Natural killer cell (primary cell): Measurements from ENCODE around the gene CLIP2. TPM values are rescaled to one million over a fixed set of nuclear protein-coding genes. Genes with fewer than 3 reads are reported as not detected.
A peak's percentile ranks its signal among the peaks of the same experiment; 100 is the strongest.
"Not testable (repeated sequence)": the region's sequence is repeated elsewhere in the genome, so short reads cannot be mapped to it uniquely, and the experiment has no call there.

Source experiments
- ATAC-seq, 3 donors: fragments of 150-1000 bp in 2 of 3; fragments of 200-7000 bp in 1 of 3; cut with Tn5 transposase; 1 replicate in 1 of 3; 2 replicates in 2 of 3; pipeline ENCODE4 v1.10.0; 2021; ENCODE audit warnings: mild to moderate bottlenecking in 2 of 3, moderate library complexity in 2 of 3
- DNase-seq, 2 donors: peaks; one replicate each; pipeline versions ENCODE4 v3.0.0 to v3.0.0-alpha.2; 2013 to 2021; ENCODE audit warnings: mixed read lengths in 1 of 2
- H3K27ac ChIP-seq: one replicate; pipeline ENCODE4 v1.5.1; 2013; ENCODE audit warnings: mild to moderate bottlenecking, low read length
- H3K27me3 ChIP-seq: one replicate; pipeline ENCODE4 v1.6.1; 2013; ENCODE audit warnings: low read length; ENCODE audit not compliant: control insufficient read depth, insufficient read depth
- H3K36me3 ChIP-seq: one replicate; pipeline ENCODE4 v1.6.1; 2013; ENCODE audit warnings: low read length; ENCODE audit not compliant: control insufficient read depth, insufficient read depth
- H3K4me1 ChIP-seq: one replicate; pipeline ENCODE4 v1.6.1; 2013; ENCODE audit warnings: low read length; ENCODE audit not compliant: control insufficient read depth, insufficient read depth
- H3K4me3 ChIP-seq: one replicate; pipeline ENCODE4 v1.5.1; 2013; ENCODE audit warnings: low read length
- H3K9me3 ChIP-seq: one replicate; pipeline ENCODE4 v1.6.1; 2013; ENCODE audit warnings: low read length; ENCODE audit not compliant: control insufficient read depth, insufficient read depth
- H3K27ac Mint-ChIP-seq, 2 donors: one replicate each; pipeline ENCODE4 v1.8.0; 2022; ENCODE audit warnings: mild to moderate bottlenecking in 2 of 2, mixed read lengths in 2 of 2, moderate library complexity in 1 of 2
- H3K27me3 Mint-ChIP-seq, 2 donors: one replicate each; pipeline ENCODE4 v1.8.0; 2022; ENCODE audit warnings: low read depth in 2 of 2, mixed read lengths in 2 of 2
- H3K36me3 Mint-ChIP-seq: one replicate; pipeline ENCODE4 v1.8.0; 2022; ENCODE audit warnings: mixed read lengths
- H3K4me1 Mint-ChIP-seq, 2 donors: one replicate each; pipeline ENCODE4 v1.8.0; 2022; ENCODE audit warnings: mixed read lengths in 2 of 2
- H3K4me3 Mint-ChIP-seq: one replicate; pipeline ENCODE4 v1.8.0; 2022; ENCODE audit warnings: mild to moderate bottlenecking, moderate library complexity, mixed read lengths
- H3K9me3 Mint-ChIP-seq, 2 donors: one replicate each; pipeline ENCODE4 v1.8.0; 2022; ENCODE audit warnings: mixed read lengths in 2 of 2
- WGBS: methylation state at CpG from one replicate; pipeline ENCODE4 v1.1.7; 2013; ENCODE audit warnings: missing lambda C conversion rate; ENCODE audit not compliant: insufficient coverage; 5-methylcytosine and 5-hydroxymethylcytosine counted together
- intact Hi-C: fragments of 100-400 bp; cut with micrococcal nuclease; formaldehyde crosslinking; loops from one replicate; pipeline ENCODE4 v1.14.2; 2022
- total RNA-seq, 4 donors: library from RNA; stranded (reverse); fragments of 120-200 nt in 1 of 4; gene quantifications; one replicate each; pipeline versions ENCODE4 v1.2.3 to v1.2.4, GENCODE V29; 2013 to 2022
- TF ChIP-seq, protein P1 (sequence below): fragments of 200-600 bp; IDR thresholded peaks from one replicate; pipeline ENCODE4 v1.8.0; 2022; ENCODE audit warnings: antibody characterized with exemption

CLIP2 gene
- total RNA-seq, 3 donors from 2014 or later (not counting 1 experiment from before 2014, with no cell fraction given), result 8.5 to 14.7 (median 10.5) TPM

GRCh38 chr7:74418538-74418937, 129.3 kb downstream of the CLIP2 start:
- TF ChIP-seq, protein P1, sequence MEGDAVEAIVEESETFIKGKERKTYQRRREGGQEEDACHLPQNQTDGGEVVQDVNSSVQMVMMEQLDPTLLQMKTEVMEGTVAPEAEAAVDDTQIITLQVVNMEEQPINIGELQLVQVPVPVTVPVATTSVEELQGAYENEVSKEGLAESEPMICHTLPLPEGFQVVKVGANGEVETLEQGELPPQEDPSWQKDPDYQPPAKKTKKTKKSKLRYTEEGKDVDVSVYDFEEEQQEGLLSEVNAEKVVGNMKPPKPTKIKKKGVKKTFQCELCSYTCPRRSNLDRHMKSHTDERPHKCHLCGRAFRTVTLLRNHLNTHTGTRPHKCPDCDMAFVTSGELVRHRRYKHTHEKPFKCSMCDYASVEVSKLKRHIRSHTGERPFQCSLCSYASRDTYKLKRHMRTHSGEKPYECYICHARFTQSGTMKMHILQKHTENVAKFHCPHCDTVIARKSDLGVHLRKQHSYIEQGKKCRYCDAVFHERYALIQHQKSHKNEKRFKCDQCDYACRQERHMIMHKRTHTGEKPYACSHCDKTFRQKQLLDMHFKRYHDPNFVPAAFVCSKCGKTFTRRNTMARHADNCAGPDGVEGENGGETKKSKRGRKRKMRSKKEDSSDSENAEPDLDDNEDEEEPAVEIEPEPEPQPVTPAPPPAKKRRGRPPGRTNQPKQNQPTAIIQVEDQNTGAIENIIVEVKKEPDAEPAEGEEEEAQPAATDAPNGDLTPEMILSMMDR, result no peak
- Mint-ChIP-seq H3K27me3 (peaks cover 3 to 7% of the 10 kb centered on the region in 2 donors), H3K36me3 (no peaks in the 10 kb centered on the region), H3K4me3 (no peak overlapping the region), H3K4me1 (peaks cover 0 to 10% of the 10 kb centered on the region in 2 donors), H3K9me3 (no peaks in the 10 kb centered on the region), H3K27ac (no peak overlapping the region)
- WGBS, result 89% methylated on average over 10 of the region's 10 CpGs
- ATAC-seq (peak in 1 of 3 donors; percentile 9), DNase-seq (no peak)
- intact Hi-C loops, result loop anchor here (10.0 kb wide), 1 partner anchor 656 kb away; the partner anchor contains the start of gene RCC1L
- Histone ChIP-seq H3K27ac (no peak overlapping the region), H3K9me3 (no peaks in the 10 kb centered on the region), H3K4me1 (no peaks in the 10 kb centered on the region), H3K4me3 (no peak overlapping the region), H3K36me3 (no peaks in the 10 kb centered on the region), H3K27me3 (no peaks in the 10 kb centered on the region)

DNA sequence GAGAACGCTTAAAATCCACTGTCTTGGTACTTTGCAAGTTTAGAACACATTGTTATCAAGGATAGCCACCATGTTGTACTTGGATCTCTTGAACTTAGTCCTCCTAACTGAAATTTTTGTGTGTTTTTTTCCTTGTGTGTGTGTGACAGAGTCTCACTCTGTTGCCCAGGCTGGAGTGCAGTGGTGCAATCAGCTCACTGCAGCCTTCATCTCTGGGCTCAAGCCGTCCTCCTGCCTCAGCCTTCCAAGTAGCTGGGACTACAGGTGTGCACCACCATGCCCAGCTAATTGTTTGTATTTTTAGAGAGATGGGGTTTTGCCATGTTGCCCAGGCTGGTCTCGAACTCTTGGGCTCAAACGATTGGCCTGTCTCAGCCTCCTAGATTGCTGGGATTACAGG, 130.0 kb downstream of the CLIP2 start:
- H3K4me3 Mint-ChIP-seq, H3K36me3 ChIP-seq, H3K4me3 ChIP-seq, H3K4me1 ChIP-seq, H3K9me3 Mint-ChIP-seq, H3K36me3 Mint-ChIP-seq, DNase-seq, H3K9me3 ChIP-seq, H3K4me1 Mint-ChIP-seq, H3K27me3 ChIP-seq, H3K27ac Mint-ChIP-seq, H3K27ac ChIP-seq, H3K27me3 Mint-ChIP-seq: not testable (repeated sequence)
- ATAC-seq, result peak in 1 of 3 donors; percentile 18
- WGBS, result 87% methylated on average over 4 of the region's 4 CpGs
- intact Hi-C loops, result loop anchor here (10.0 kb wide), 1 partner anchor 656 kb away; the partner anchor contains the start of gene RCC1L

DNA sequence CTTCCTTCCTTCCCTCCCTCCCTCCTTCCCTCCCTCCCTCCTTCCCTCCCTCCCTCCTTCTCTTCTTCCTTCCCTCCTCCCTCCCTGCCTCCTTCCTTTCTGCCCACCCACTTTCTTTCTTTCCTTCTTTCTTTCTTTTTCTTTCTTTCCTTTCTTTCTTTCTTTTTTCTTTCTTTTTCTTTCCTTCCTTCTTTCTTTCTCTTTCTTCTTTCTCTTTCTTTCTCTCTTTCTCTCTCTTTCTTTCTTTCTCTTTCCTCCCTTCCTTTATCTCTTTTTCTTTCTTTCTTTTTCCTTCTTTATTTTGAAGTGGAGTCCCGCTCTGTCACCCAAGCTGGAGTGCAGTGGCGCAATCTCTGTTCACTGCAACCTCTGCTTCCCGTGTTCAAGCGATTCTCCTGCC, 130.8 kb downstream of the CLIP2 start:
- Histone ChIP-seq H3K4me1 (no peaks in the 10 kb centered on the region), H3K27me3 (no peaks in the 10 kb centered on the region), H3K36me3 (no peaks in the 10 kb centered on the region), H3K27ac (no peak overlapping the region), H3K4me3 (no peak overlapping the region), H3K9me3 (no peaks in the 10 kb centered on the region)
- TF ChIP-seq, protein P1, result no peak
- 85% methylated on average over 4 of the region's 4 CpGs for WGBS
- Mint-ChIP-seq H3K4me3 (no peak overlapping the region), H3K27me3 (peaks cover 3 to 7% of the 10 kb centered on the region in 2 donors), H3K27ac (no peak overlapping the region), H3K9me3 (no peaks in the 10 kb centered on the region), H3K36me3 (no peaks in the 10 kb centered on the region), H3K4me1 (peaks cover 0 to 10% of the 10 kb centered on the region in 2 donors)
- DNase-seq (no peak), ATAC-seq (no peak)
- intact Hi-C loops, result no loop called here

- WGBS, result 86% methylated on average over 9 of the region's 10 CpGs
- no peak for DNase-seq
- H3K27me3 ChIP-seq, result no peaks in the 10 kb centered on the region
- Mint-ChIP-seq H3K36me3 (no peaks in the 10 kb centered on the region), H3K9me3 (no peaks in the 10 kb centered on the region), H3K27me3 (peaks cover 3 to 7% of the 10 kb centered on the region in 2 donors), H3K4me1 (no peaks in the 10 kb centered on the region), H3K4me3 (no peak overlapping the region), H3K27ac (no peak overlapping the region)
- no peak for ATAC-seq
- no peak overlapping the region for H3K27ac ChIP-seq
- H3K4me3 ChIP-seq, result no peak overlapping the region
- H3K36me3 ChIP-seq, result no peaks in the 10 kb centered on the region
- TF ChIP-seq, protein P1, result no peak
- H3K9me3 ChIP-seq, result no peaks in the 10 kb centered on the region
- no peaks in the 10 kb centered on the region for H3K4me1 ChIP-seq
- intact Hi-C loops, result no loop called here
Measured at GRCh38 chr7:74424291-74424880, 135.2 kb downstream of the CLIP2 start.
